T47D (cell line): ENCODE results near the gene ZNRD2.

Source experiments
- DNase-seq, 2 experiments: peaks; one replicate each; pipeline versions ENCODE4 v3.0.0 to v3.0.0-alpha.2; 2011 to 2012; ENCODE audit warnings: low read depth in 1 of 2, low spot score in 1 of 2
- JUND ChIP-seq: IDR thresholded peaks from 2 replicates; pipeline ENCODE4 v1.6.1; 2012; ENCODE audit warnings: low read depth
- in situ Hi-C: cut with HindIII; loops from 2 replicates; pipeline ENCODE4 v1.10.0; 2016; ENCODE audit warnings: low sequenced_read_pairs, low pct_unique_long_range_greater_than_20kb

ZNRD2 gene

GRCh38 chr11:65553301-65554001 lies 16.8 kb upstream of the ZNRD2 start:
- in situ Hi-C loops: no loop called here
- DNase-seq: peak in 1 of 2 experiments; percentile 87

GRCh38 chr11:65554057-65554818 lies 16.0 kb upstream of the ZNRD2 start:
- in situ Hi-C loops: no loop called here
- no peak for TF ChIP-seq JUND
- DNase-seq: no peak

More at GRCh38 chr11:65553301-65554001, 16.8 kb upstream of the ZNRD2 start:
- no peak for TF ChIP-seq JUND

- TF ChIP-seq JUND: no peak
- no peak for DNase-seq
- in situ Hi-C loops: no loop called here
These were observed 15.3 kb upstream of the ZNRD2 start for GRCh38 chr11:65554842-65555430.

DNA sequence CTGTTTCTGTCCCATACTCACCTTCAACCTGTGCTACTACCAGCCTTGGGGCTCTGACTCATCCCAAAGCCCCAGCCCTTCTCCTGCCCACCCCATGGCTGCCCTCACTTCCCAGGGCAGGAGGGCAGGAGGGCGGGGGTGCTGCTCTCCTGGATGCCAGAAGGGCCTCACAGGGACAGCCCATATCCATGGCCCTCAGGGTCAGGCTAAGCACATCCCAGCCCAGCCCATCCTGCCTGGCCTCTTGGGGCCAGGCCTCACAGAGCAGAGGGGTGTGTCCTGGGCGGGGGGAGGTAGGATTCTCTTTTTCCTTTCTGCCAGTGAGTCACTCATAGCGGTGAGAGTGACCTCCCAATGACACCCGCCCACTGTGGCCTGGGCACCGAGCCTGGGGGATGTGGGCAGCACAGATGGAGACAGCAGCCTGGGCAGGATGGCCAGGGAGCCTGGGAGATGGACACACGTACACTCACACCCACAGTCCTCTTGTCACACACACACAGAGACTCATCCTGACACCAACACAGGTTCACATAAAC lies 14.5 kb upstream of the ZNRD2 start:
- no peak for DNase-seq
- in situ Hi-C loops: no loop called here
- TF ChIP-seq JUND: no peak

DNA sequence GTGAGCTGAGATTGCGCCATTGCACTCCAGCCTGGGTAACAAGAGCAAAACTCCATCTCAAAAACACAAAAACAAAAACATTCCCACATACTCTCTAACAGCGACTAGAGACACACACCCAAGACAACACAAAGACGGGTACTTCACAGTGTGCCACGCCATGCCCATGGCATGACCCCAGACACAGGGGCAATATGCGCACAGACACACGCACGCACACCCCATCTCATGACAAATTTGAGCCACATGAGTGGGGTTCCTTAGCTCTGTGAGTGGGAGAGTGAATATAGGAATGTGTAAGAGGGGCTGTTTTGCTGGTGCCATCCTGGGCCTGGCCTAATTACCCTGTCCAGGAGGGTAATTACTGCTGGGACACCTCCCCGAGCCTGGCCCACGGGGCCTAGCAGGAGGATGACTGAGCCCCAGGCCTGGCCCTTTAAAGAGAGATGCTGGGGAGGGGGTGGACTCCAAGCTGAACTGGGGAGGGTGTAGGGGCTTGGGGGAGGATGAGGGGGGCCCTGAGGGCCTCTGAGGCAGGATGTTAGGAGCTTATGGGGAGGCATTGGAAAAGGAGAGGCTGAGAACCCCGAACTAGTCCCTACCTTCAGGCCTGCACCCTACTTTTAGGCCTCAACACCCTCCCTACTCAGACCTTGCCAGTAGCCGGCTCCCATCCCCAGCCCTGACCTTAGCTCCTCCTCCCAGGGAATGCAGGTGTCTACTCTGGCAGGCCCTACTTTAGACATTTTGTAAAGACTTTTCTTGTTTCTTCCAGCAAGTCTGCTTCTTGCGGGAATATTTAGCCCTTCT lies 13.6 kb upstream of the ZNRD2 start:
- DNase-seq: peak in 1 of 2 experiments; percentile 53
- no peak for TF ChIP-seq JUND
- in situ Hi-C loops: no loop called here

DNA sequence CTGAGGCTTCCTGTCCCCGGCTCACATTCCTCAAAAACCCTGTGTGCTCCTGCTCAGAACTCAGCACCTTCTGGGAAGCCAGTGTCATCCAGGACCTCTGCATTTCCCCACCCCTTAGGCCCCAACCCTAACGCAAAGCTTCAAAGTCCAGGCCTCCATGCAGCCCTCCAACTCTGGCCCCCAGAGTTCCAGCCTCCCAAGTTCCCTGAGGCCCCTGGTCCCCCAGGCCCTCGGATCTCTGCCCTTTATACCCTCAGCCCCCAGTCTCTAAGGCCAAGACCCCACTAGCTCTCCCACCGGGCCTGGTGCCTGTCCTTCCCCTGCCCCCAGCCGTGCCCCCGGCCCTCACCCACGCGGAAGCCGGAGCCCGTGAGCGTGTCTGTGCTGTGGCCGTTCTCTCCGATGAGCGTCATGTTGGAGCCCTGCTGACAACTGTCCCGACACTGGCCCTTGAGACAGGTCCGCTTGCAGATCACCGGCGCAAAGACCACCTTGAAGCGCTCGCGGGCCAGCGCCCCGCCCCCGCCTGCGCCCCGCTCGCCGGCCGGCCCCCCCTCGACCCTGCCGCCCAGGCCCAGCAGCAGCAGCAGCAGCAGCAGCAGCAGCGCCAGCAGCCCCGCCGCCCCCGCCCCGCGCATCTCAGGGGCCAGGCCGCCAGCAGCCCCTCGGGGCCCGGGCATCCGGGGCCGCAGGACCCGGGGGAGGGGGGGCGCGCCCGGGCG lies 12.8 kb upstream of the ZNRD2 start:
- in situ Hi-C loops: no loop called here
- DNase-seq: no peak

DNA sequence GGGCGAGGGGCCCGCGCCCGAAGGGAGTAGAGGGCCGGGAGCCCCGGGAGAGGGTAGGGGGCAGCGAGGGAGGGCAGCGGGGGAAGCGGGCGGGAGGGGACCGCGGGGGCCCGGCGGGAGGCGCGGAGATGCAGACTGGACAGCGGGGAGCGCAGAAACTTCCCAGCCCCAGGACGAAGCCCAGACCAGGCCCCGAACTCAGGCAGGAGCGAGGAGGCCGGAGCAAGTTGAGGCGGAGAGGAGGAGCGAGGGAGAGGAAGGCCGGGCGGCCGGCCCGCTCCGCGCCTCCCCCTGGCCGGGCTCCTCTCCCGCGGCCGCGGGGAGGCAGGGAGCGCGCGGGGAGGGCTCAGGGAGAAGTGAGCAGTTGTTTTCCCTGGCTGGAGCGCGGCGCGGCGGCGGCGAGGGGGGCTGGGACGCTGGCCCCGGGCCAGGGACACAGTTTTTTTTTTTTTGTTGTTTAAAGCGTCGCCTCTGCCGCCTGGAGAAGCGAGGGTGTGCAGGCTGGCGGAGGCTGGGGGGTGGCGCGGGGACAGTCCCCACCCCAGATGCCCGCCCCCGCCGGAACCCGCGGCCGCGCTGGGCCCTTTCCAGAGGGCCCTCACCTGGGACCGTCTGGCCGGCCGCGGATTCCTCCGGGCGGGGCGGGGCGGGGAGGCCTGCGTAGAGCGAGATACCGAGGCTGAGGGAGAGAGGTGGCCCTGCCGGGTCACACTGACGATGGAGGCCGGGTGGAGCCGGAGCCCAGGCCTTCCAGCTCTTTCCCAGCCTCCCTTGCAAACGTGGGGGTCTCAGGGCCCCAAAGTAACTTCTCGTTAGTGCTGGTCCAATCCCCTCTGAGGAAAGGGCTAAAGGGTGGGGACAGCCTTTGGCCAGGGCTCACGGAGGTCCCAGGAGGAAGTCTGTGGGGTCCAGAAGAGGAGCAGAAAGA lies 12.0 kb upstream of the ZNRD2 start, which contains the start of gene LTBP3:
TSS of gene LTBP3 (minus strand) at position 358 of the 928 bp plus-strand sequence. CDS start 400 bp downstream, outside the sequence.
- in situ Hi-C loops: no loop called here
- DNase-seq: peak; percentile 90 to 93
- no peak for TF ChIP-seq JUND

More for the DNA sequence above, 12.8 kb upstream of the ZNRD2 start:
- no peak for TF ChIP-seq JUND

GRCh38 chr11:65558930-65559509 lies 11.3 kb upstream of the ZNRD2 start:
- in situ Hi-C loops: no loop called here
- TF ChIP-seq JUND: no peak
- no peak for DNase-seq

DNA sequence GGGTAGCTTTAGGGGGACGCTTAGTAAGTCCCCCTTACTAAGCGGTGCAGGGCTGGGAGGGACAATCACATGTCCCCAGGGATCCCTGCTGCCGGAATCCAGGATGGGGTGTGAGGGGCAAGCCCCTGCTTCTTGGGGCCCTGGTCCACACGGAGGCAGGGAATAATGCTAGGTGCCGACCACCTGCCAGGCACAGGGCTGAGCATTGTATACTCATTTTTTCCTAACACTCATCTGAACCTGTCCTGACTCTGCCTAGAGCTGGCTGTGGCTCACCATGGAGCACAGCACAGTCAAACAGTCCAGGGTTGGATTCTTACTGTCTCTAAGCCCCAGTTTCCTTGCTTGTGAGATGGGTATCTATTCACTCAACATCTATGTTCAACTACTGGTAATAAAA lies 10.7 kb upstream of the ZNRD2 start:
- TF ChIP-seq JUND: no peak
- in situ Hi-C loops: no loop called here
- no peak for DNase-seq

GRCh38 chr11:65559951-65560537 lies 10.2 kb upstream of the ZNRD2 start:
- TF ChIP-seq JUND: no peak
- in situ Hi-C loops: no loop called here
- DNase-seq: peak in 1 of 2 experiments; percentile 59
